Measurements from ENCODE around the gene NHERF2. TPM values are rescaled to one million over a fixed set of nuclear protein-coding genes. Genes with fewer than 3 reads are reported as not detected.

NHERF2 gene
- total RNA-seq, 1 experiment from 2014 or later: 104 TPM

GRCh38 chr16:2036200-2036966 lies 9.7 kb downstream of the NHERF2 start:
- H3K4me2 ChIP-seq: no peak overlapping the region
- no peaks in the 10 kb centered on the region for H4K20me1 ChIP-seq (ENCODE audit: insufficient read depth)
- H3K9me2 ChIP-seq (ENCODE audit: insufficient read depth): no peaks in the 10 kb centered on the region
- BruUV-seq (replicated peaks): no TSS peak
- ChIA-PET CTCF (interaction anchor here (0.8 kb wide), 1 partner anchor 11 kb away, joined by 3 read pairs; the partner anchor contains the start of genes NTHL1 and TSC2), POLR2A (ENCODE audit: unreplicated experiment) (interaction anchor here (0.6 to 0.7 kb wide), 2 partner anchors 64 to 71 kb away, joined by 3 read pairs; partner anchors contain the start of genes RPS2 and TBL3)
- no peak overlapping the region for H3K27ac ChIP-seq
- H3F3A ChIP-seq (ENCODE audit: insufficient read depth, low read depth): peaks cover 18% of the 10 kb centered on the region
- no peaks in the 10 kb centered on the region for H3K36me3 ChIP-seq (ENCODE audit: low read depth)
- peaks cover 30% of the 10 kb centered on the region for H3K4me1 ChIP-seq (replicated peaks; ENCODE audit: insufficient read depth)
- intact Hi-C loops (cut with micrococcal nuclease; ENCODE audit: unreplicated experiment): no loop called here
- H3K9me3 ChIP-seq (ENCODE audit: insufficient read depth, low read depth): no peaks in the 10 kb centered on the region
- DNase-seq: no peak
- no peaks in the 10 kb centered on the region for H3K27me3 ChIP-seq (ENCODE audit: insufficient read depth, low read depth)
- no peak for TF ChIP-seq CTCF (conservative IDR thresholded peaks at IDR 0.05)
- no peaks in the 10 kb centered on the region for H3K79me2 ChIP-seq (ENCODE audit: low read depth)
- H3K4me3 ChIP-seq: no peak overlapping the region
- no peak overlapping the region for H2AFZ ChIP-seq

DNA sequence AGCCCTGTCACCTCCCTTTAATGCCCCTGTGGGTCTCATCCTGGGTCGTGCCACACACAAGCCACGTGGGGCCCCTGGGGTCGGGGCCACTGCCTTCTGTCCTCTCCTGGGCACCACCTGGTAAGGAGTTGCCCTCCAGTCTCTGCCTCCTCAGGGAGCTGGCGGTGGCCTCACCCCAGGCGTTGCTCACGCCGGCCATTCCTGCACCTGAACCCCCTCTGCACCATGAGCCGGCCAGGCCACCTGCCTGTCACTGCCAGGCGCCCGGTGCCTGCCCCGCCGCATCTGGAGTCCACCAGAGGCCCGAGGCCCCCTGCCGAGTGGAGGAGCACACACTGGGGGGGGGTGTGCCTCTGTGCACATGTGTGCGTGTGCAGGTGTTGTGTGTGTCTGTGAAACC lies 10.4 kb downstream of the NHERF2 start:
- DNase-seq: no peak
- Histone ChIP-seq H3K79me2 (ENCODE audit: low read depth) (no peaks in the 10 kb centered on the region), H3K27ac (no peak overlapping the region), H2AFZ (no peak overlapping the region), H3K4me3 (no peak overlapping the region), H3K9me2 (ENCODE audit: insufficient read depth) (no peaks in the 10 kb centered on the region), H4K20me1 (ENCODE audit: insufficient read depth) (no peaks in the 10 kb centered on the region), H3K4me2 (no peak overlapping the region), H3K4me1 (replicated peaks; ENCODE audit: insufficient read depth) (peaks cover 37% of the 10 kb centered on the region), H3K36me3 (ENCODE audit: low read depth) (no peaks in the 10 kb centered on the region), H3K9me3 (ENCODE audit: insufficient read depth, low read depth) (no peaks in the 10 kb centered on the region), H3K27me3 (ENCODE audit: insufficient read depth, low read depth) (no peaks in the 10 kb centered on the region), H3F3A (ENCODE audit: insufficient read depth, low read depth) (peaks cover 25% of the 10 kb centered on the region)
- TF ChIP-seq EZH2 (IDR thresholded peaks at IDR 0.05; ENCODE audit: low read depth) (no peak), CTCF (conservative IDR thresholded peaks at IDR 0.05) (no peak)
- no TSS peak for BruUV-seq (replicated peaks)
- CTCF ChIA-PET: no interaction called here
- POLR2A ChIA-PET (ENCODE audit: unreplicated experiment): no interaction called here
- intact Hi-C loops (cut with micrococcal nuclease; ENCODE audit: unreplicated experiment): no loop called here

DNA sequence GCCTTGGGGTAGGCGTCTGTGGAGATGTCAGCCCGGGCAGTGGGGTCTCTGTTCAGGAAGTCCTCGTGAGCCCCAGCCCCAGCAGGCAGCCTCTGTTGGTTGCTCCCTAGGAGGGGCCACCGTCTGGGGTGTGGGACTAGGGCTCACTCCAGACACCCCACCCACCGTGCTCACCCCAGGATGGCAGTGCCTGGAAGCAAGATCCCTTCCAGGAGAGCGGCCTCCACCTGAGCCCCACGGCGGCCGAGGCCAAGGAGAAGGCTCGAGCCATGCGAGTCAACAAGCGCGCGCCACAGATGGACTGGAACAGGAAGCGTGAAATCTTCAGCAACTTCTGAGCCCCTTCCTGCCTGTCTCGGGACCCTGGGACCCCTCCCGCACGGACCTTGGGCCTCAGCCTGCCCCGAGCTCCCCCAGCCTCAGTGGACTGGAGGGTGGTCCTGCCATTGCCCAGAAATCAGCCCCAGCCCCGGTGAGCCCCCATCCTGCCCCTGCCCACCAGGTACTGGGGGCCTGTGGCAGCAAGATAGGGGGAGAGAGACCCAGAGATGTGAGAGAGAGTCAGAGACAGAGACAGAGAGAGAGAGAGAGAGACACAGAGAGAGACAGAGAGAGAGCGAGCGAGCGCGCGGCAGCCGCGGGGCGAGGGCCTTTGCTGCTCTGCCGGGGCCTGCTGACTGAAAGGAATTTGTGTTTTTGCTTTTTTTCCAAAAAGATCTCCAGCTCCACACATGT lies 11.1 kb downstream of the NHERF2 start:
- ChIA-PET CTCF (interaction anchor here (0.6 kb wide), 1 partner anchor 26 kb away, joined by 18 read pairs; no protein-coding TSS in a partner anchor), POLR2A (ENCODE audit: unreplicated experiment) (no interaction called here)
- peaks cover 41% of the 10 kb centered on the region for H3K4me1 ChIP-seq (replicated peaks; ENCODE audit: insufficient read depth)
- no peaks in the 10 kb centered on the region for H3K79me2 ChIP-seq (ENCODE audit: low read depth)
- no peak for DNase-seq
- no peak overlapping the region for H3K27ac ChIP-seq
- no peaks in the 10 kb centered on the region for H3K9me2 ChIP-seq (ENCODE audit: insufficient read depth)
- TSS peak; percentile 22 for BruUV-seq (replicated peaks)
- TF ChIP-seq CTCF (conservative IDR thresholded peaks at IDR 0.05): no peak
- TF ChIP-seq EZH2 (IDR thresholded peaks at IDR 0.05; ENCODE audit: low read depth): no peak
- H3K27me3 ChIP-seq (ENCODE audit: insufficient read depth, low read depth): no peaks in the 10 kb centered on the region
- no peak overlapping the region for H2AFZ ChIP-seq
- H3K4me2 ChIP-seq: no peak overlapping the region
- intact Hi-C loops (cut with micrococcal nuclease; ENCODE audit: unreplicated experiment): no loop called here
- peaks cover 29% of the 10 kb centered on the region for H3F3A ChIP-seq (ENCODE audit: insufficient read depth, low read depth)
- no peaks in the 10 kb centered on the region for H3K36me3 ChIP-seq (ENCODE audit: low read depth)
- H3K9me3 ChIP-seq (ENCODE audit: insufficient read depth, low read depth): no peaks in the 10 kb centered on the region
- H4K20me1 ChIP-seq (ENCODE audit: insufficient read depth): no peaks in the 10 kb centered on the region
- no peak overlapping the region for H3K4me3 ChIP-seq

Data from PC-9 (cell line).